Loucy (cell line): ENCODE data around the gene LAMA5.

ENCODE experiments used
- EZH2phosphoT487 ChIP-seq: fragments of 200-600 bp; IDR thresholded peaks from 2 replicates; pipeline ENCODE4 v1.6.1; 2018; ENCODE audit warnings: antibody characterized with exemption, mild to moderate bottlenecking, moderate library complexity, borderline replicate concordance
- TF ChIP-seq, protein P1 (sequence below): fragments of 200-600 bp; sonication (generic); conservative IDR thresholded peaks from 2 replicates; pipeline ENCODE4 v1.5.1; 2014; ENCODE audit warnings: mild to moderate bottlenecking, antibody characterized with exemption, low read length

- TF ChIP-seq, protein P1, sequence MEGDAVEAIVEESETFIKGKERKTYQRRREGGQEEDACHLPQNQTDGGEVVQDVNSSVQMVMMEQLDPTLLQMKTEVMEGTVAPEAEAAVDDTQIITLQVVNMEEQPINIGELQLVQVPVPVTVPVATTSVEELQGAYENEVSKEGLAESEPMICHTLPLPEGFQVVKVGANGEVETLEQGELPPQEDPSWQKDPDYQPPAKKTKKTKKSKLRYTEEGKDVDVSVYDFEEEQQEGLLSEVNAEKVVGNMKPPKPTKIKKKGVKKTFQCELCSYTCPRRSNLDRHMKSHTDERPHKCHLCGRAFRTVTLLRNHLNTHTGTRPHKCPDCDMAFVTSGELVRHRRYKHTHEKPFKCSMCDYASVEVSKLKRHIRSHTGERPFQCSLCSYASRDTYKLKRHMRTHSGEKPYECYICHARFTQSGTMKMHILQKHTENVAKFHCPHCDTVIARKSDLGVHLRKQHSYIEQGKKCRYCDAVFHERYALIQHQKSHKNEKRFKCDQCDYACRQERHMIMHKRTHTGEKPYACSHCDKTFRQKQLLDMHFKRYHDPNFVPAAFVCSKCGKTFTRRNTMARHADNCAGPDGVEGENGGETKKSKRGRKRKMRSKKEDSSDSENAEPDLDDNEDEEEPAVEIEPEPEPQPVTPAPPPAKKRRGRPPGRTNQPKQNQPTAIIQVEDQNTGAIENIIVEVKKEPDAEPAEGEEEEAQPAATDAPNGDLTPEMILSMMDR: peak; percentile 83
- no peak for TF ChIP-seq EZH2phosphoT487
These were observed 15.4 kb upstream of the LAMA5 start for GRCh38 chr20:62382306-62383198.
